H9 (cell line): Measurements from ENCODE around the gene CPXM1. TPM values are rescaled to one million over a fixed set of nuclear protein-coding genes. Genes with fewer than 3 reads are reported as not detected.
A peak's percentile ranks its signal among the peaks of the same experiment; 100 is the strongest.

Experiments
- DNase-seq: peaks from one replicate; pipeline ENCODE4 v3.0.0-alpha.2; 2017
- H2AFZ ChIP-seq: one replicate; pipeline ENCODE4 v1.6.1; 2013; ENCODE audit warnings: mild to moderate bottlenecking, low read length, control low read depth, moderate library complexity
- H2AK5ac ChIP-seq: 2 replicates; pipeline ENCODE4 v1.6.1; 2013; ENCODE audit warnings: low read length, control low read depth, mixed read lengths; ENCODE audit not compliant: insufficient read length
- H2BK120ac ChIP-seq: one replicate; pipeline ENCODE4 v1.6.1; 2013; ENCODE audit warnings: low read depth, mild to moderate bottlenecking, low read length, control low read depth, inconsistent platforms; ENCODE audit not compliant: poor library complexity, severe bottlenecking
- H2BK12ac ChIP-seq: 2 replicates; pipeline ENCODE4 v1.6.1; 2013; ENCODE audit warnings: low read length, control low read depth, mixed read lengths, low read depth; ENCODE audit not compliant: insufficient read length
- H2BK15ac ChIP-seq: 2 replicates; pipeline ENCODE4 v1.6.1; 2013; ENCODE audit warnings: low read depth, low read length, control low read depth
- H2BK20ac ChIP-seq: one replicate; pipeline ENCODE4 v1.6.1; 2013; ENCODE audit warnings: low read depth, mild to moderate bottlenecking, low read length, control low read depth, inconsistent platforms; ENCODE audit not compliant: poor library complexity, severe bottlenecking
- H2BK5ac ChIP-seq: 2 replicates; pipeline ENCODE4 v1.6.1; 2013; ENCODE audit warnings: low read length, control low read depth, mixed read lengths; ENCODE audit not compliant: insufficient read length
- H3K14ac ChIP-seq: 2 replicates; pipeline ENCODE4 v1.6.1; 2013; ENCODE audit warnings: low read length, control low read depth; ENCODE audit not compliant: insufficient read depth
- H3K18ac ChIP-seq: 2 replicates; pipeline ENCODE4 v1.6.1; 2013; ENCODE audit warnings: low read depth, mild to moderate bottlenecking, mixed read lengths, low read length, control low read depth; ENCODE audit not compliant: insufficient read length
- H3K23ac ChIP-seq: 2 replicates; pipeline ENCODE4 v1.6.1; 2013; ENCODE audit warnings: low read length, control low read depth, mixed read lengths, low read depth; ENCODE audit not compliant: insufficient read length
- H3K23me2 ChIP-seq: 2 replicates; pipeline ENCODE4 v1.6.1; 2013; ENCODE audit warnings: low read depth, mild to moderate bottlenecking, mixed read lengths, low read length, control low read depth; ENCODE audit not compliant: insufficient read length, poor library complexity, severe bottlenecking
- H3K27ac ChIP-seq: 2 replicates; pipeline ENCODE4 v1.5.1; 2013; ENCODE audit warnings: low read length, control low read depth, mixed read lengths, low read depth; ENCODE audit not compliant: insufficient read length
- H3K27me3 ChIP-seq: 2 replicates; pipeline ENCODE4 v1.6.1; 2013; ENCODE audit warnings: low read length, control low read depth, inconsistent platforms; ENCODE audit not compliant: insufficient read depth
- H3K4ac ChIP-seq: 2 replicates; pipeline ENCODE4 v1.6.1; 2013; ENCODE audit warnings: low read depth, mild to moderate bottlenecking, control low read depth, inconsistent platforms, low read length, moderate library complexity
- H3K4me1 ChIP-seq: 2 replicates; pipeline ENCODE4 v1.6.1; 2013; ENCODE audit warnings: low read length, control low read depth, inconsistent platforms; ENCODE audit not compliant: insufficient read depth
- H3K4me2 ChIP-seq: 2 replicates; pipeline ENCODE4 v1.6.1; 2013; ENCODE audit warnings: low read length, control low read depth, mixed read lengths; ENCODE audit not compliant: insufficient read length, insufficient read depth
- H3K56ac ChIP-seq: 2 replicates; pipeline ENCODE4 v1.6.1; 2013; ENCODE audit warnings: low read depth, mild to moderate bottlenecking, mixed read lengths, low read length, control low read depth; ENCODE audit not compliant: insufficient read length
- H3K79me1 ChIP-seq: 2 replicates; pipeline ENCODE4 v1.6.1; 2013; ENCODE audit warnings: low read depth, mild to moderate bottlenecking, moderate library complexity, low read length, control low read depth, inconsistent platforms; ENCODE audit not compliant: insufficient read depth, poor library complexity, severe bottlenecking
- H3K79me2 ChIP-seq: 2 replicates; pipeline ENCODE4 v1.6.1; 2013; ENCODE audit warnings: low read length, control low read depth, inconsistent platforms; ENCODE audit not compliant: insufficient read depth
- H3K9ac ChIP-seq: 2 replicates; pipeline ENCODE4 v1.6.1; 2013; ENCODE audit warnings: low read length, control low read depth, mixed read lengths; ENCODE audit not compliant: insufficient read length; ENCODE audit errors: extremely low read depth
- H3K9me3 ChIP-seq: one replicate; pipeline ENCODE4 v1.6.1; 2013; ENCODE audit warnings: low read depth, low read length, inconsistent platforms; ENCODE audit not compliant: control insufficient read depth
- H3T11ph ChIP-seq: one replicate; pipeline ENCODE4 v1.6.1; 2013; ENCODE audit warnings: mild to moderate bottlenecking, low read length, control low read depth, inconsistent platforms
- H4K20me1 ChIP-seq: one replicate; pipeline ENCODE4 v1.6.1; 2013; ENCODE audit not compliant: control insufficient read depth, insufficient read length, insufficient read depth
- H4K5ac ChIP-seq: 2 replicates; pipeline ENCODE4 v1.6.1; 2013; ENCODE audit warnings: low read depth, mild to moderate bottlenecking, mixed read lengths, low read length, control low read depth; ENCODE audit not compliant: insufficient read length
- H4K8ac ChIP-seq: replicated peaks from 2 replicates; pipeline ENCODE4 v1.6.1; 2013; ENCODE audit warnings: low read length, control low read depth, mixed read lengths, low read depth; ENCODE audit not compliant: insufficient read length
- H4K91ac ChIP-seq: 2 replicates; pipeline ENCODE4 v1.6.1; 2013; ENCODE audit warnings: low read depth, mild to moderate bottlenecking, moderate library complexity, mixed read lengths, low read length, control low read depth; ENCODE audit not compliant: insufficient read length
- H3K27ac Mint-ChIP-seq, 3 experiments: 2 replicates in 2 of 3; 3 replicates in 1 of 3; pipeline ENCODE4 v1.8.0; 2020 to 2021; ENCODE audit warnings: mixed read lengths in 3 of 3, mild to moderate bottlenecking in 1 of 3, moderate library complexity in 1 of 3
- H3K27me3 Mint-ChIP-seq: 2 replicates; pipeline ENCODE4 v1.8.0; 2021; ENCODE audit warnings: low read depth, mild to moderate bottlenecking, moderate library complexity, mixed read lengths
- H3K36me3 Mint-ChIP-seq, 3 experiments: 2 replicates in 2 of 3; 3 replicates in 1 of 3; pipeline ENCODE4 v1.8.0; 2020 to 2021; ENCODE audit warnings: low read depth in 3 of 3, mixed read lengths in 3 of 3; ENCODE audit not compliant: insufficient read depth in 1 of 3
- H3K4me1 Mint-ChIP-seq, 2 experiments: 2 replicates each; pipeline ENCODE4 v1.8.0; 2020; ENCODE audit warnings: mixed read lengths in 2 of 2
- H3K4me3 Mint-ChIP-seq, 2 experiments: 2 replicates in 1 of 2; 3 replicates in 1 of 2; pipeline ENCODE4 v1.8.0; 2020 to 2021; ENCODE audit warnings: mild to moderate bottlenecking in 2 of 2, mixed read lengths in 2 of 2, moderate library complexity in 1 of 2
- H3K9me3 Mint-ChIP-seq, 2 experiments: 2 replicates in 1 of 2; 3 replicates in 1 of 2; pipeline ENCODE4 v1.8.0; 2020; ENCODE audit warnings: mild to moderate bottlenecking in 2 of 2, mixed read lengths in 2 of 2, moderate library complexity in 1 of 2
- WGBS: extraction: QIAGEN DNeasy Blood & Tissue Kit; methylation state at CpG from one replicate; pipeline ENCODE4 v1.1.7; 2013; ENCODE audit warnings: missing lambda C conversion rate, low lambda C conversion rate, mixed read lengths; ENCODE audit not compliant: insufficient read length; ENCODE audit errors: extremely low coverage; 5-methylcytosine and 5-hydroxymethylcytosine counted together
- total RNA-seq: library from RNA; stranded (reverse); gene quantifications from 2 replicates; pipeline ENCODE4 v1.2.1, GENCODE V29; 2021
- TF ChIP-seq, protein P1 (sequence below): fragments of 200-600 bp; sonication (generic); conservative IDR thresholded peaks from 3 replicates; pipeline ENCODE4 v1.8.0; 2021; ENCODE audit warnings: antibody characterized with exemption, mild to moderate bottlenecking

CPXM1 gene
- total RNA-seq, 1 experiment from 2014 or later = 69.0 TPM

- Histone ChIP-seq H4K91ac (no peak overlapping the region), H3T11ph (no peak overlapping the region), H2BK5ac (no peak overlapping the region), H3K4me2 (no peak overlapping the region), H2BK20ac (no peak overlapping the region), H2AFZ (no peak overlapping the region), H3K56ac (no peak overlapping the region), H3K4ac (no peak overlapping the region), H3K27ac (no peak overlapping the region), H4K8ac (no peak overlapping the region), H4K5ac (no peak overlapping the region), H2BK120ac (no peak overlapping the region), H3K23me2 (peaks cover 3% of the 10 kb centered on the region), H2BK12ac (no peak overlapping the region), H3K9me3 (no peaks in the 10 kb centered on the region), H3K27me3 (peaks cover 3% of the 10 kb centered on the region; the same call in 1 of the 2 replicates), H3K9ac (no peak overlapping the region), H3K23ac (no peak overlapping the region), H4K20me1 (no peaks in the 10 kb centered on the region), H3K18ac (no peak overlapping the region), H3K79me2 (no peaks in the 10 kb centered on the region), H3K79me1 (no peaks in the 10 kb centered on the region), H3K4me1 (no peaks in the 10 kb centered on the region), H2BK15ac (no peak overlapping the region), H3K14ac (no peak overlapping the region), H2AK5ac (no peak overlapping the region)
- DNase-seq = no peak
- WGBS = no CpG with 5 or more reads among the region's 7 CpGs
- H3K36me3 Mint-ChIP-seq = no peaks in the 10 kb centered on the region
- TF ChIP-seq, protein P1, sequence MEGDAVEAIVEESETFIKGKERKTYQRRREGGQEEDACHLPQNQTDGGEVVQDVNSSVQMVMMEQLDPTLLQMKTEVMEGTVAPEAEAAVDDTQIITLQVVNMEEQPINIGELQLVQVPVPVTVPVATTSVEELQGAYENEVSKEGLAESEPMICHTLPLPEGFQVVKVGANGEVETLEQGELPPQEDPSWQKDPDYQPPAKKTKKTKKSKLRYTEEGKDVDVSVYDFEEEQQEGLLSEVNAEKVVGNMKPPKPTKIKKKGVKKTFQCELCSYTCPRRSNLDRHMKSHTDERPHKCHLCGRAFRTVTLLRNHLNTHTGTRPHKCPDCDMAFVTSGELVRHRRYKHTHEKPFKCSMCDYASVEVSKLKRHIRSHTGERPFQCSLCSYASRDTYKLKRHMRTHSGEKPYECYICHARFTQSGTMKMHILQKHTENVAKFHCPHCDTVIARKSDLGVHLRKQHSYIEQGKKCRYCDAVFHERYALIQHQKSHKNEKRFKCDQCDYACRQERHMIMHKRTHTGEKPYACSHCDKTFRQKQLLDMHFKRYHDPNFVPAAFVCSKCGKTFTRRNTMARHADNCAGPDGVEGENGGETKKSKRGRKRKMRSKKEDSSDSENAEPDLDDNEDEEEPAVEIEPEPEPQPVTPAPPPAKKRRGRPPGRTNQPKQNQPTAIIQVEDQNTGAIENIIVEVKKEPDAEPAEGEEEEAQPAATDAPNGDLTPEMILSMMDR = no peak
- no peaks in the 10 kb centered on the region for H3K9me3 Mint-ChIP-seq
- H3K4me3 Mint-ChIP-seq = no peak overlapping the region
- H3K27ac Mint-ChIP-seq = peak overlapping the region in 2 of 3 experiments; percentile 44 to 72; a peak in 1 of 7 replicates
- peaks cover 24 to 38% of the 10 kb centered on the region in 2 experiments for H3K4me1 Mint-ChIP-seq
- H3K27me3 Mint-ChIP-seq = peaks cover 28% of the 10 kb centered on the region
Measured at GRCh38 chr20:2760297-2760951, 40.0 kb downstream of the CPXM1 start.
